WTC11 (cell line): ENCODE measurements around the gene LANCL2. TPM values are rescaled to one million over a fixed set of nuclear protein-coding genes. Genes with fewer than 3 reads are reported as not detected.

Source experiments
- ATAC-seq: fragments of 200-7000 bp; cut with Tn5 transposase; 2 replicates; pipeline ENCODE4 v1.10.0; 2021; ENCODE audit warnings: mild to moderate bottlenecking, moderate library complexity
- CTCF ChIA-PET: fragments of 300-600 bp; sonication (Branson Sonifier 250); formaldehyde crosslinking; loops from one replicate; lab custom pipeline; 2021; ENCODE audit warnings: antibody characterized with exemption; lab: Charles Lee
- POLR2A ChIA-PET: fragments of 350-600 bp; sonication (Branson Sonifier 250); formaldehyde crosslinking; loops from one replicate; lab custom pipeline; 2021; ENCODE audit warnings: antibody characterized with exemption; lab: Charles Lee
- DNase-seq: peaks from one replicate; pipeline ENCODE4 v3.0.0; 2021; ENCODE audit warnings: low spot score
- H3K27ac Mint-ChIP-seq: 2 replicates; pipeline ENCODE4 v1.8.0; 2021; ENCODE audit warnings: mixed read lengths
- H3K27me3 Mint-ChIP-seq: 2 replicates; pipeline ENCODE4 v1.8.0; 2021; ENCODE audit warnings: low read depth, mild to moderate bottlenecking, moderate library complexity, mixed read lengths
- H3K36me3 Mint-ChIP-seq: 2 replicates; pipeline ENCODE4 v1.8.0; 2021; ENCODE audit warnings: mixed read lengths
- H3K4me1 Mint-ChIP-seq: 2 replicates; pipeline ENCODE4 v1.8.0; 2022; ENCODE audit warnings: mixed read lengths
- H3K4me3 Mint-ChIP-seq: 2 replicates; pipeline ENCODE4 v1.8.0; 2021; ENCODE audit warnings: mild to moderate bottlenecking, moderate library complexity, mixed read lengths
- H3K9me3 Mint-ChIP-seq: 2 replicates; pipeline ENCODE4 v1.8.0; 2021; ENCODE audit warnings: mixed read lengths
- ESRRA ChIP-seq: sonication (generic); formaldehyde crosslinking; IDR thresholded peaks from 2 replicates; pipeline ENCODE4 v1.8.1; 2022; ENCODE audit warnings: mild to moderate bottlenecking, missing genetic modification reagents, borderline replicate concordance
- FOXP1 ChIP-seq: sonication (generic); formaldehyde crosslinking; IDR thresholded peaks from 2 replicates; pipeline ENCODE4 v1.8.0; 2022; ENCODE audit warnings: missing genetic modification reagents, mild to moderate bottlenecking, moderate library complexity, borderline replicate concordance
- IRF2 ChIP-seq: sonication (generic); formaldehyde crosslinking; IDR thresholded peaks from 2 replicates; pipeline ENCODE4 v1.8.0; 2022; ENCODE audit warnings: low read depth, missing genetic modification reagents, borderline replicate concordance
- MXD4 ChIP-seq: fragments of 250-450 bp; sonication (Bioruptor Pico); IDR thresholded peaks from 2 replicates; pipeline ENCODE4 v1.8.0; 2021; ENCODE audit warnings: mild to moderate bottlenecking, moderate library complexity, borderline replicate concordance
- NFYB ChIP-seq: sonication (generic); formaldehyde crosslinking; conservative IDR thresholded peaks from 2 replicates; pipeline ENCODE4 v1.8.0; 2022; ENCODE audit warnings: low read depth, missing genetic modification reagents
- SOX15 ChIP-seq: fragments of 250-450 bp; sonication (Bioruptor Pico); IDR thresholded peaks from 2 replicates; pipeline ENCODE4 v1.9.0; 2021; ENCODE audit warnings: mild to moderate bottlenecking
- TCF7 ChIP-seq: sonication (generic); formaldehyde crosslinking; IDR thresholded peaks from 2 replicates; pipeline ENCODE4 v1.8.0; 2022; ENCODE audit warnings: mild to moderate bottlenecking, low read depth, missing genetic modification reagents, moderate library complexity
- ZBTB21 ChIP-seq: sonication (generic); formaldehyde crosslinking; IDR thresholded peaks from 2 replicates; pipeline ENCODE4 v1.8.1; 2023; ENCODE audit warnings: mild to moderate bottlenecking, missing genetic modification reagents, borderline replicate concordance
- ZNF121 ChIP-seq: sonication (generic); formaldehyde crosslinking; IDR thresholded peaks from 2 replicates; pipeline ENCODE4 v1.8.0; 2023; ENCODE audit warnings: missing genetic modification reagents
- ZNF138 ChIP-seq: sonication (generic); formaldehyde crosslinking; conservative IDR thresholded peaks from 2 replicates; pipeline ENCODE4 v1.8.1; 2022; ENCODE audit warnings: mild to moderate bottlenecking, moderate library complexity, missing genetic modification reagents
- ZNF263 ChIP-seq: sonication (generic); formaldehyde crosslinking; IDR thresholded peaks from 2 replicates; pipeline ENCODE4 v1.8.1; 2022; ENCODE audit warnings: low read depth, mild to moderate bottlenecking, moderate library complexity, missing genetic modification reagents
- total RNA-seq: library from RNA; stranded (reverse); gene quantifications from 3 replicates; pipeline ENCODE4 v1.2.3, GENCODE V29; 2021
- TF ChIP-seq, protein P1 (sequence below): sonication (generic); formaldehyde crosslinking; IDR thresholded peaks from 2 replicates; pipeline ENCODE4 v1.8.1; 2023; ENCODE audit warnings: mild to moderate bottlenecking, missing genetic modification reagents, borderline replicate concordance
- TF ChIP-seq, protein P2 (sequence below): sonication (generic); formaldehyde crosslinking; IDR thresholded peaks from 2 replicates; pipeline ENCODE4 v1.8.1; 2022; ENCODE audit warnings: mild to moderate bottlenecking, moderate library complexity, missing genetic modification reagents
- TF ChIP-seq, protein P3 (sequence below): fragments of 250-450 bp; sonication (Bioruptor Pico); IDR thresholded peaks from 2 replicates; pipeline ENCODE4 v1.9.0; 2021; ENCODE audit warnings: mild to moderate bottlenecking
- TF ChIP-seq, protein P4 (sequence below): sonication (generic); formaldehyde crosslinking; IDR thresholded peaks from 2 replicates; pipeline ENCODE4 v1.8.0; 2022; ENCODE audit warnings: mild to moderate bottlenecking, missing genetic modification reagents
- TF ChIP-seq, protein P5 (sequence below): fragments of 250-450 bp; sonication (Bioruptor Pico); IDR thresholded peaks from 2 replicates; pipeline ENCODE4 v1.8.0; 2021; ENCODE audit warnings: mild to moderate bottlenecking
- TF ChIP-seq, protein P6 (sequence below): sonication (generic); formaldehyde crosslinking; IDR thresholded peaks from 2 replicates; pipeline ENCODE4 v1.8.0; 2022; ENCODE audit warnings: mild to moderate bottlenecking, missing genetic modification reagents
- TF ChIP-seq, protein P7 (sequence below): sonication (generic); formaldehyde crosslinking; IDR thresholded peaks from 2 replicates; pipeline ENCODE4 v1.8.1; 2023; ENCODE audit warnings: mild to moderate bottlenecking, missing genetic modification reagents

LANCL2 gene
- total RNA-seq, 1 experiment from 2014 or later: 13.2 TPM

DNA sequence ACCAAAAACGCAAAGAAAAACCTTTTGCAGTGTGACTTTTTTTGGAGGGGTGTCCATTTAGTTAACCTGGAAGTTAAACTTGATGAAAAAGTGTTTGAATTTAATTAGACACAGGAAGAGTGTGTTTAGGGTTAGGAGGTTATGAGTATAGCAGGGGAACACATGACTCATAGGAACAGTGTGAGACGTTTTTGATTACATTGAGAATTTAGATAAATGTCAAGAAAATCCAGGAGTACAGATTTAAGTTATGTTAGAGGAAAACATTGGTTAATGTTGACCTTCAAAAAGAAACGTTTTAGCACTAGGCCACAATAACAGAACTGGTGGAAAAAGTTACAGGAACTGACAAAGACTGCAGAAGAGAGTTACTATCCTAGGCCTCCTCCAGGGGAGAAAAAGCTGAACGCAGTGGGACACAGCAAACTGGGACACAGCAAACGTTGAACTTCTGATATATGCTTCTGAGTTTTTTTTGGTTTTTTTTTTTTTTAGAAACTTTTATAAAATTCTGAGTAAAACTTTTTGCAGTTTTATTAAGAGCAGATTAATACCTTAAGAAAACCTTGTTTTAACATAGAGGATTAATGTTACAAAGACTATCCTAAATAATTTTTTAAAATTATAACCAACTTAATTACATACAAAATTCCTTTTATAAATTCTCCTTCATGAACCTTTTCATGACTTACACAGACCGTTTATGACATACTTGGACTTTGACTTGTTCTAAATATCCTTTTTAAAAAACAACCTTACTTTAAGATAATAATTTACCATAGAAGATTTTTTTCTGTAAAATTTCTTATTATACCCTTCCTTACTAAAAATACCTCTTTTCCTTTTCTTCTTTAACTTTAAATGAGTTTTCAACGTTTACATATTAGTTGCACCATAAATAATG, 22.2 kb downstream of the LANCL2 start:
- DNase-seq (no peak), ATAC-seq (no peak)
- TF ChIP-seq, protein P1, sequence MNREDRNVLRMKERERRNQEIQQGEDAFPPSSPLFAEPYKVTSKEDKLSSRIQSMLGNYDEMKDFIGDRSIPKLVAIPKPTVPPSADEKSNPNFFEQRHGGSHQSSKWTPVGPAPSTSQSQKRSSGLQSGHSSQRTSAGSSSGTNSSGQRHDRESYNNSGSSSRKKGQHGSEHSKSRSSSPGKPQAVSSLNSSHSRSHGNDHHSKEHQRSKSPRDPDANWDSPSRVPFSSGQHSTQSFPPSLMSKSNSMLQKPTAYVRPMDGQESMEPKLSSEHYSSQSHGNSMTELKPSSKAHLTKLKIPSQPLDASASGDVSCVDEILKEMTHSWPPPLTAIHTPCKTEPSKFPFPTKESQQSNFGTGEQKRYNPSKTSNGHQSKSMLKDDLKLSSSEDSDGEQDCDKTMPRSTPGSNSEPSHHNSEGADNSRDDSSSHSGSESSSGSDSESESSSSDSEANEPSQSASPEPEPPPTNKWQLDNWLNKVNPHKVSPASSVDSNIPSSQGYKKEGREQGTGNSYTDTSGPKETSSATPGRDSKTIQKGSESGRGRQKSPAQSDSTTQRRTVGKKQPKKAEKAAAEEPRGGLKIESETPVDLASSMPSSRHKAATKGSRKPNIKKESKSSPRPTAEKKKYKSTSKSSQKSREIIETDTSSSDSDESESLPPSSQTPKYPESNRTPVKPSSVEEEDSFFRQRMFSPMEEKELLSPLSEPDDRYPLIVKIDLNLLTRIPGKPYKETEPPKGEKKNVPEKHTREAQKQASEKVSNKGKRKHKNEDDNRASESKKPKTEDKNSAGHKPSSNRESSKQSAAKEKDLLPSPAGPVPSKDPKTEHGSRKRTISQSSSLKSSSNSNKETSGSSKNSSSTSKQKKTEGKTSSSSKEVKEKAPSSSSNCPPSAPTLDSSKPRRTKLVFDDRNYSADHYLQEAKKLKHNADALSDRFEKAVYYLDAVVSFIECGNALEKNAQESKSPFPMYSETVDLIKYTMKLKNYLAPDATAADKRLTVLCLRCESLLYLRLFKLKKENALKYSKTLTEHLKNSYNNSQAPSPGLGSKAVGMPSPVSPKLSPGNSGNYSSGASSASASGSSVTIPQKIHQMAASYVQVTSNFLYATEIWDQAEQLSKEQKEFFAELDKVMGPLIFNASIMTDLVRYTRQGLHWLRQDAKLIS (CRISPR knock-in tag): no peak
- no peak for TF ChIP-seq IRF2 (CRISPR knock-in tag)
- no peak for TF ChIP-seq FOXP1 (CRISPR knock-in tag)
- TF ChIP-seq, protein P2, sequence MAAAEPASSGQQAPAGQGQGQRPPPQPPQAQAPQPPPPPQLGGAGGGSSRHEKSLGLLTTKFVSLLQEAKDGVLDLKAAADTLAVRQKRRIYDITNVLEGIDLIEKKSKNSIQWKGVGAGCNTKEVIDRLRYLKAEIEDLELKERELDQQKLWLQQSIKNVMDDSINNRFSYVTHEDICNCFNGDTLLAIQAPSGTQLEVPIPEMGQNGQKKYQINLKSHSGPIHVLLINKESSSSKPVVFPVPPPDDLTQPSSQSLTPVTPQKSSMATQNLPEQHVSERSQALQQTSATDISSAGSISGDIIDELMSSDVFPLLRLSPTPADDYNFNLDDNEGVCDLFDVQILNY: no peak
- no peak for TF ChIP-seq TCF7 (CRISPR knock-in tag)
- peaks cover 84% of the 10 kb centered on the region for H3K36me3 Mint-ChIP-seq
- ChIA-PET POLR2A (no interaction called here), CTCF (no interaction called here)
- H3K4me1 Mint-ChIP-seq: peaks cover 6% of the 10 kb centered on the region
- peaks cover 73% of the 10 kb centered on the region for H3K9me3 Mint-ChIP-seq
- no peak overlapping the region for H3K4me3 Mint-ChIP-seq
- no peak overlapping the region for H3K27ac Mint-ChIP-seq
- H3K27me3 Mint-ChIP-seq: peaks cover 14% of the 10 kb centered on the region

DNA sequence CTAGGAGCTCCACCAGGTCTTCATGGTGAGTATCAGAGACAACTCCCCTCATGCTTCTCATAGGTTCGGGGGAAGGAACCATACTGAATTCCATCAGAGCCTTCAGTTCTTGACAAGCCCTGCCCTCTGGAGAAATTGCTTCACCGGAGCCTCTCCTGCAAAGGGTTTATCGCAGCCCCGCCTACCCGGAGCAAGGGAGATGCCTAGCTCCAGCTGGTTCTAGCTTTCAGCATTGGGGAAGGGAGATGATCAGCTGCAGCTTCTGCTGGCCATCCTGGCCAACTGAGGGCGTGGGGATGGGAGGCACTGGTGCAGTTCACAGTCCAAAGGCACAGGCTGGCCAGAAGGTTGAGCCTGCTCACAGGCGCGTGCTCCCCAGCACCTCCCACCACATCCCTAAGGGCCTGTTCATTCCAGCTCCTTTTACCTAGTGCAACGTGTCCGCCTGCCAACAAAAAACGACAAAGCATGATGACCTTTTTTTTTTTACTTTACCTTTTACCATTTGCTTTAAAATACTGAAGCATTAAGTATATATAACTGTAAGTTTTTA, 31.2 kb downstream of the LANCL2 start:
- DNase-seq: no peak
- H3K9me3 Mint-ChIP-seq: peaks cover 8% of the 10 kb centered on the region
- no peak overlapping the region for H3K27ac Mint-ChIP-seq
- H3K4me1 Mint-ChIP-seq: no peaks in the 10 kb centered on the region
- CTCF ChIA-PET: no interaction called here
- H3K36me3 Mint-ChIP-seq: peaks cover 42% of the 10 kb centered on the region
- no peak overlapping the region for H3K4me3 Mint-ChIP-seq
- H3K27me3 Mint-ChIP-seq: no peaks in the 10 kb centered on the region
- ATAC-seq: no peak
- POLR2A ChIA-PET: no interaction called here
- TF ChIP-seq, protein P3, sequence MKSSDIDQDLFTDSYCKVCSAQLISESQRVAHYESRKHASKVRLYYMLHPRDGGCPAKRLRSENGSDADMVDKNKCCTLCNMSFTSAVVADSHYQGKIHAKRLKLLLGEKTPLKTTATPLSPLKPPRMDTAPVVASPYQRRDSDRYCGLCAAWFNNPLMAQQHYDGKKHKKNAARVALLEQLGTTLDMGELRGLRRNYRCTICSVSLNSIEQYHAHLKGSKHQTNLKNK (CRISPR knock-in tag): no peak
- TF ChIP-seq, protein P4, sequence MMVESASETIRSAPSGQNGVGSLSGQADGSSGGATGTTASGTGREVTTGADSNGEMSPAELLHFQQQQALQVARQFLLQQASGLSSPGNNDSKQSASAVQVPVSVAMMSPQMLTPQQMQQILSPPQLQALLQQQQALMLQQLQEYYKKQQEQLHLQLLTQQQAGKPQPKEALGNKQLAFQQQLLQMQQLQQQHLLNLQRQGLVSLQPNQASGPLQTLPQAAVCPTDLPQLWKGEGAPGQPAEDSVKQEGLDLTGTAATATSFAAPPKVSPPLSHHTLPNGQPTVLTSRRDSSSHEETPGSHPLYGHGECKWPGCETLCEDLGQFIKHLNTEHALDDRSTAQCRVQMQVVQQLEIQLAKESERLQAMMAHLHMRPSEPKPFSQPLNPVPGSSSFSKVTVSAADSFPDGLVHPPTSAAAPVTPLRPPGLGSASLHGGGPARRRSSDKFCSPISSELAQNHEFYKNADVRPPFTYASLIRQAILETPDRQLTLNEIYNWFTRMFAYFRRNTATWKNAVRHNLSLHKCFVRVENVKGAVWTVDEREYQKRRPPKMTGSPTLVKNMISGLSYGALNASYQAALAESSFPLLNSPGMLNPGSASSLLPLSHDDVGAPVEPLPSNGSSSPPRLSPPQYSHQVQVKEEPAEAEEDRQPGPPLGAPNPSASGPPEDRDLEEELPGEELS (CRISPR knock-in tag): no peak
- TF ChIP-seq, protein P5, sequence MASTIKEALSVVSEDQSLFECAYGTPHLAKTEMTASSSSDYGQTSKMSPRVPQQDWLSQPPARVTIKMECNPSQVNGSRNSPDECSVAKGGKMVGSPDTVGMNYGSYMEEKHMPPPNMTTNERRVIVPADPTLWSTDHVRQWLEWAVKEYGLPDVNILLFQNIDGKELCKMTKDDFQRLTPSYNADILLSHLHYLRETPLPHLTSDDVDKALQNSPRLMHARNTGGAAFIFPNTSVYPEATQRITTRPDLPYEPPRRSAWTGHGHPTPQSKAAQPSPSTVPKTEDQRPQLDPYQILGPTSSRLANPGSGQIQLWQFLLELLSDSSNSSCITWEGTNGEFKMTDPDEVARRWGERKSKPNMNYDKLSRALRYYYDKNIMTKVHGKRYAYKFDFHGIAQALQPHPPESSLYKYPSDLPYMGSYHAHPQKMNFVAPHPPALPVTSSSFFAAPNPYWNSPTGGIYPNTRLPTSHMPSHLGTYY (CRISPR knock-in tag): no peak
- TF ChIP-seq NFYB (CRISPR knock-in tag): no peak
- TF ChIP-seq ZNF263 (CRISPR knock-in tag): no peak
- TF ChIP-seq, protein P6, sequence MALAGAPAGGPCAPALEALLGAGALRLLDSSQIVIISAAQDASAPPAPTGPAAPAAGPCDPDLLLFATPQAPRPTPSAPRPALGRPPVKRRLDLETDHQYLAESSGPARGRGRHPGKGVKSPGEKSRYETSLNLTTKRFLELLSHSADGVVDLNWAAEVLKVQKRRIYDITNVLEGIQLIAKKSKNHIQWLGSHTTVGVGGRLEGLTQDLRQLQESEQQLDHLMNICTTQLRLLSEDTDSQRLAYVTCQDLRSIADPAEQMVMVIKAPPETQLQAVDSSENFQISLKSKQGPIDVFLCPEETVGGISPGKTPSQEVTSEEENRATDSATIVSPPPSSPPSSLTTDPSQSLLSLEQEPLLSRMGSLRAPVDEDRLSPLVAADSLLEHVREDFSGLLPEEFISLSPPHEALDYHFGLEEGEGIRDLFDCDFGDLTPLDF (CRISPR knock-in tag): no peak
- no peak for TF ChIP-seq ESRRA
- no peak for TF ChIP-seq ZNF121 (CRISPR knock-in tag)
- no peak for TF ChIP-seq MXD4 (CRISPR knock-in tag)
- TF ChIP-seq ZNF138 (CRISPR knock-in tag): no peak
- TF ChIP-seq ZBTB21: no peak
- no peak for TF ChIP-seq FOXP1 (CRISPR knock-in tag)
- TF ChIP-seq, protein P7, sequence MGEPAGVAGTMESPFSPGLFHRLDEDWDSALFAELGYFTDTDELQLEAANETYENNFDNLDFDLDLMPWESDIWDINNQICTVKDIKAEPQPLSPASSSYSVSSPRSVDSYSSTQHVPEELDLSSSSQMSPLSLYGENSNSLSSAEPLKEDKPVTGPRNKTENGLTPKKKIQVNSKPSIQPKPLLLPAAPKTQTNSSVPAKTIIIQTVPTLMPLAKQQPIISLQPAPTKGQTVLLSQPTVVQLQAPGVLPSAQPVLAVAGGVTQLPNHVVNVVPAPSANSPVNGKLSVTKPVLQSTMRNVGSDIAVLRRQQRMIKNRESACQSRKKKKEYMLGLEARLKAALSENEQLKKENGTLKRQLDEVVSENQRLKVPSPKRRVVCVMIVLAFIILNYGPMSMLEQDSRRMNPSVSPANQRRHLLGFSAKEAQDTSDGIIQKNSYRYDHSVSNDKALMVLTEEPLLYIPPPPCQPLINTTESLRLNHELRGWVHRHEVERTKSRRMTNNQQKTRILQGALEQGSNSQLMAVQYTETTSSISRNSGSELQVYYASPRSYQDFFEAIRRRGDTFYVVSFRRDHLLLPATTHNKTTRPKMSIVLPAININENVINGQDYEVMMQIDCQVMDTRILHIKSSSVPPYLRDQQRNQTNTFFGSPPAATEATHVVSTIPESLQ (CRISPR knock-in tag): no peak
- TF ChIP-seq TCF7 (CRISPR knock-in tag): no peak
- no peak for TF ChIP-seq SOX15
